ENCODE results near the gene RPF1. TPM values are rescaled to one million over a fixed set of nuclear protein-coding genes. Genes with fewer than 3 reads are reported as not detected.

The RPF1 gene
- total and polyA plus RNA-seq, 10 of the 15 experiments (the other 5 are each of a cell fraction or from before 2014, with no cell fraction given) = 37.0 to 97.5 (median 56.2) TPM

DNA sequence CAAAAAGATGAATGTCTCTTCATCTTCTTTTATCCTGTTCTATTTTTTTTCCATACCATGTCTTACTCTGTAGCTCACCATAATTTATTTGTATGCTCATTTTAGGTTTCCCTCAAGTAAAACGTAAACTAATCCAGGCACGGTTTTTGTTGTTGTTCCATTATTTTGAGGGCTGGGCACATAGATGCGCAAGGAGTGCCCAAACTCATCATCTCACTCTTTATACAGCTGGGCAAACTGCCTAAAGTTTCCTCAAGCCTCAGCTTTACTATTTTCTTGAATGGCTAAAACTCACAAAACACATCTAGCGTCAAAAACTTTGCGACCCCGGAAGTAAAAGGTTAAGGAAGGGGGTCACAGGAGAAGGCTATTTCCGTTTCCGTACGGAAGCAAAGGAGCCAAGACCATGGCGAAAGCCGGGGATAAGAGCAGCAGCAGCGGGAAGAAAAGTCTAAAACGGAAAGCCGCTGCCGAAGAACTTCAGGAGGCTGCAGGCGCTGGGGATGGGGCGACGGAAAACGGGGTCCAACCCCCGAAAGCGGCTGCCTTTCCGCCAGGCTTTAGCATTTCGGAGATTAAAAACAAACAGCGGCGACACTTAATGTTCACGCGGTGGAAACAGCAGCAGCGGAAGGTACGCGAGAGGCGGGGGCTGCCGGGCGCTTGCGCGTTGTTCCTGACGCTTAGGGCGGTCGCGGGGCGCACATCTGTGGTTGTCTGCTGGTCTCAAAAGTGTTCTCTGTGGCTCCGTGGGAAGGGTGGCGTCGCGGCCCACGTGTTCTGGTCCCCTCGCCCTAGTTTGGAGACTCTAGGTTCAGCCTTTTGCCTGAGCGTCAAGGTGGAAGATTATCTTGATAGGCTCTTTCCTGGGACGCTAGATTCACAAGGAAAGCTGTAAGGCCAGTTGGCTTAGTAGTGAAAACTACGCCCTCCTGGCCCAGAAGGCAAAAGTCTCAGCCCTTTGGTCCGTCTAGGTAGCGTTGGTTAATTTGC is at the start of gene RPF1 (continued):
- TF ChIP-seq, protein P1, sequence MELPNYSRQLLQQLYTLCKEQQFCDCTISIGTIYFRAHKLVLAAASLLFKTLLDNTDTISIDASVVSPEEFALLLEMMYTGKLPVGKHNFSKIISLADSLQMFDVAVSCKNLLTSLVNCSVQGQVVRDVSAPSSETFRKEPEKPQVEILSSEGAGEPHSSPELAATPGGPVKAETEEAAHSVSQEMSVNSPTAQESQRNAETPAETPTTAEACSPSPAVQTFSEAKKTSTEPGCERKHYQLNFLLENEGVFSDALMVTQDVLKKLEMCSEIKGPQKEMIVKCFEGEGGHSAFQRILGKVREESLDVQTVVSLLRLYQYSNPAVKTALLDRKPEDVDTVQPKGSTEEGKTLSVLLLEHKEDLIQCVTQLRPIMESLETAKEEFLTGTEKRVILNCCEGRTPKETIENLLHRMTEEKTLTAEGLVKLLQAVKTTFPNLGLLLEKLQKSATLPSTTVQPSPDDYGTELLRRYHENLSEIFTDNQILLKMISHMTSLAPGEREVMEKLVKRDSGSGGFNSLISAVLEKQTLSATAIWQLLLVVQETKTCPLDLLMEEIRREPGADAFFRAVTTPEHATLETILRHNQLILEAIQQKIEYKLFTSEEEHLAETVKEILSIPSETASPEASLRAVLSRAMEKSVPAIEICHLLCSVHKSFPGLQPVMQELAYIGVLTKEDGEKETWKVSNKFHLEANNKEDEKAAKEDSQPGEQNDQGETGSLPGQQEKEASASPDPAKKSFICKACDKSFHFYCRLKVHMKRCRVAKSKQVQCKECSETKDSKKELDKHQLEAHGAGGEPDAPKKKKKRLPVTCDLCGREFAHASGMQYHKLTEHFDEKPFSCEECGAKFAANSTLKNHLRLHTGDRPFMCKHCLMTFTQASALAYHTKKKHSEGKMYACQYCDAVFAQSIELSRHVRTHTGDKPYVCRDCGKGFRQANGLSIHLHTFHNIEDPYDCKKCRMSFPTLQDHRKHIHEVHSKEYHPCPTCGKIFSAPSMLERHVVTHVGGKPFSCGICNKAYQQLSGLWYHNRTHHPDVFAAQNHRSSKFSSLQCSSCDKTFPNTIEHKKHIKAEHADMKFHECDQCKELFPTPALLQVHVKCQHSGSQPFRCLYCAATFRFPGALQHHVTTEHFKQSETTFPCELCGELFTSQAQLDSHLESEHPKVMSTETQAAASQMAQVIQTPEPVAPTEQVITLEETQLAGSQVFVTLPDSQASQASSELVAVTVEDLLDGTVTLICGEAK (IDR thresholded peaks at IDR 0.05; ENCODE audit: borderline replicate concordance) = peak; percentile 98
- TF ChIP-seq ZNF384 (IDR thresholded peaks at IDR 0.05; ENCODE audit: borderline replicate concordance, low read depth, low read length) (no peak), ZNF622 (IDR thresholded peaks at IDR 0.05) (no peak), SMARCA5 (IDR thresholded peaks at IDR 0.05) (no peak), RAD21 (IDR thresholded peaks at IDR 0.05; ENCODE audit: insufficient read depth, low read depth, low read length) (no peak), CEBPB (IDR thresholded peaks at IDR 0.05; ENCODE audit: borderline replicate concordance in 1 of 2, low read depth in 2 of 2, low read length in 2 of 2) (0 out of 4 replicates have a peak, but pooled peaks of 1 of the 2 experiments have one; percentile 51), YBX1 (IDR thresholded peaks at IDR 0.05) (no peak), CHD1 (IDR thresholded peaks at IDR 0.05; ENCODE audit: low read depth, low read length) (no peak), RBBP5 (conservative IDR thresholded peaks at IDR 0.05) (peak; percentile 85), HDAC6 (IDR thresholded peaks at IDR 0.05; ENCODE audit: unreplicated experiment) (no peak), SUZ12 (IDR thresholded peaks at IDR 0.05; ENCODE audit: unreplicated experiment) (no peak), TBL1XR1 (IDR thresholded peaks at IDR 0.05; ENCODE audit: low read depth, low read length) (peak; percentile 75), CBX5 (IDR thresholded peaks at IDR 0.05; ENCODE audit: low read depth) (peak; percentile 94), LARP7 (IDR thresholded peaks at IDR 0.05) (no peak), TARDBP (IDR thresholded peaks at IDR 0.05; ENCODE audit: borderline replicate concordance) (no peak), ASH2L (IDR thresholded peaks at IDR 0.05; ENCODE audit: borderline replicate concordance, low read depth) (peak; percentile 95; the same call in 1 of the 2 replicates), RFX5 (IDR thresholded peaks at IDR 0.05; ENCODE audit: low read depth, low read length) (no peak), DPF2 (IDR thresholded peaks at IDR 0.05) (no peak)
- TF ChIP-seq, protein P2, sequence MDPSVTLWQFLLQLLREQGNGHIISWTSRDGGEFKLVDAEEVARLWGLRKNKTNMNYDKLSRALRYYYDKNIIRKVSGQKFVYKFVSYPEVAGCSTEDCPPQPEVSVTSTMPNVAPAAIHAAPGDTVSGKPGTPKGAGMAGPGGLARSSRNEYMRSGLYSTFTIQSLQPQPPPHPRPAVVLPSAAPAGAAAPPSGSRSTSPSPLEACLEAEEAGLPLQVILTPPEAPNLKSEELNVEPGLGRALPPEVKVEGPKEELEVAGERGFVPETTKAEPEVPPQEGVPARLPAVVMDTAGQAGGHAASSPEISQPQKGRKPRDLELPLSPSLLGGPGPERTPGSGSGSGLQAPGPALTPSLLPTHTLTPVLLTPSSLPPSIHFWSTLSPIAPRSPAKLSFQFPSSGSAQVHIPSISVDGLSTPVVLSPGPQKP (IDR thresholded peaks at IDR 0.05; ENCODE audit: low read depth, low read length) = peak; percentile 44; the same call in 1 of the 2 replicates
- TF ChIP-seq, protein P3, sequence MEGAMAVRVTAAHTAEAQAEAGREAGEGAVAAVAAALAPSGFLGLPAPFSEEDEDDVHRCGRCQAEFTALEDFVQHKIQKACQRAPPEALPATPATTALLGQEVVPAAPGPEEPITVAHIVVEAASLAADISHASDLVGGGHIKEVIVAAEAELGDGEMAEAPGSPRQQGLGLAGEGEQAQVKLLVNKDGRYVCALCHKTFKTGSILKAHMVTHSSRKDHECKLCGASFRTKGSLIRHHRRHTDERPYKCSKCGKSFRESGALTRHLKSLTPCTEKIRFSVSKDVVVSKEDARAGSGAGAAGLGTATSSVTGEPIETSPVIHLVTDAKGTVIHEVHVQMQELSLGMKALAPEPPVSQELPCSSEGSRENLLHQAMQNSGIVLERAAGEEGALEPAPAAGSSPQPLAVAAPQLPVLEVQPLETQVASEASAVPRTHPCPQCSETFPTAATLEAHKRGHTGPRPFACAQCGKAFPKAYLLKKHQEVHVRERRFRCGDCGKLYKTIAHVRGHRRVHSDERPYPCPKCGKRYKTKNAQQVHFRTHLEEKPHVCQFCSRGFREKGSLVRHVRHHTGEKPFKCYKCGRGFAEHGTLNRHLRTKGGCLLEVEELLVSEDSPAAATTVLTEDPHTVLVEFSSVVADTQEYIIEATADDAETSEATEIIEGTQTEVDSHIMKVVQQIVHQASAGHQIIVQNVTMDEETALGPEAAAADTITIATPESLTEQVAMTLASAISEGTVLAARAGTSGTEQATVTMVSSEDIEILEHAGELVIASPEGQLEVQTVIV (IDR thresholded peaks at IDR 0.05; ENCODE audit: borderline replicate concordance, partially characterized antibody) = peak; percentile 60
- TF ChIP-seq, protein P4, sequence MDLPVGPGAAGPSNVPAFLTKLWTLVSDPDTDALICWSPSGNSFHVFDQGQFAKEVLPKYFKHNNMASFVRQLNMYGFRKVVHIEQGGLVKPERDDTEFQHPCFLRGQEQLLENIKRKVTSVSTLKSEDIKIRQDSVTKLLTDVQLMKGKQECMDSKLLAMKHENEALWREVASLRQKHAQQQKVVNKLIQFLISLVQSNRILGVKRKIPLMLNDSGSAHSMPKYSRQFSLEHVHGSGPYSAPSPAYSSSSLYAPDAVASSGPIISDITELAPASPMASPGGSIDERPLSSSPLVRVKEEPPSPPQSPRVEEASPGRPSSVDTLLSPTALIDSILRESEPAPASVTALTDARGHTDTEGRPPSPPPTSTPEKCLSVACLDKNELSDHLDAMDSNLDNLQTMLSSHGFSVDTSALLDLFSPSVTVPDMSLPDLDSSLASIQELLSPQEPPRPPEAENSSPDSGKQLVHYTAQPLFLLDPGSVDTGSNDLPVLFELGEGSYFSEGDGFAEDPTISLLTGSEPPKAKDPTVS (IDR thresholded peaks at IDR 0.05; ENCODE audit: low read depth, low read length) = no peak

Data from GM12878 (cell line).